Hepatocyte (in vitro differentiated cells): ENCODE data around the gene CAPRIN1. TPM values are rescaled to one million over a fixed set of nuclear protein-coding genes. Genes with fewer than 3 reads are reported as not detected.
A peak's percentile ranks its signal among the peaks of the same experiment; 100 is the strongest.

Experiments used
- DNase-seq: peaks from one replicate; pipeline ENCODE4 v3.0.0-alpha.2; 2016; ENCODE audit warnings: low spot score
- H2AFZ ChIP-seq: fragments of 200-600 bp; sonication (generic); 2 replicates; pipeline ENCODE4 v1.6.0; 2016; ENCODE audit warnings: antibody characterized with exemption, mild to moderate bottlenecking
- H3K27ac ChIP-seq: fragments of 200-600 bp; sonication (generic); 2 replicates; pipeline ENCODE4 v1.5.1; 2016; ENCODE audit warnings: mild to moderate bottlenecking
- H3K27me3 ChIP-seq: fragments of 200-600 bp; sonication (generic); 2 replicates; pipeline ENCODE4 v1.6.1; 2016
- H3K36me3 ChIP-seq: fragments of 200-600 bp; sonication (generic); replicated peaks from 2 replicates; pipeline ENCODE4 v1.5.1; 2016; ENCODE audit warnings: low read depth; ENCODE audit not compliant: insufficient read depth
- H3K4me1 ChIP-seq: fragments of 200-600 bp; sonication (generic); 2 replicates; pipeline ENCODE4 v1.5.1; 2016; ENCODE audit warnings: mild to moderate bottlenecking, moderate library complexity; ENCODE audit not compliant: insufficient read depth
- H3K4me2 ChIP-seq: fragments of 200-600 bp; sonication (generic); 2 replicates; pipeline ENCODE4 v1.6.0; 2016
- H3K4me3 ChIP-seq: fragments of 200-600 bp; sonication (generic); 2 replicates; pipeline ENCODE4 v1.5.1; 2016; ENCODE audit warnings: mild to moderate bottlenecking
- H3K79me2 ChIP-seq: fragments of 200-600 bp; sonication (generic); 2 replicates; pipeline ENCODE4 v1.6.0; 2017; ENCODE audit warnings: mild to moderate bottlenecking
- H3K9me2 ChIP-seq: fragments of 200-600 bp; sonication (generic); replicated peaks from 2 replicates; pipeline ENCODE4 v1.6.0; 2017; ENCODE audit warnings: mild to moderate bottlenecking; ENCODE audit not compliant: insufficient read depth
- H3K9me3 ChIP-seq: fragments of 200-600 bp; sonication (generic); 2 replicates; pipeline ENCODE4 v1.5.1; 2016; ENCODE audit warnings: low read depth, mild to moderate bottlenecking
- H4K20me1 ChIP-seq: fragments of 200-600 bp; sonication (generic); 2 replicates; pipeline ENCODE4 v1.6.0; 2016; ENCODE audit warnings: mild to moderate bottlenecking; ENCODE audit not compliant: insufficient read depth, poor library complexity, severe bottlenecking
- EZH2 ChIP-seq: fragments of 200-600 bp; sonication (generic); IDR thresholded peaks from 2 replicates; pipeline ENCODE4 v1.6.1; 2016; ENCODE audit warnings: antibody characterized with exemption, mild to moderate bottlenecking, borderline replicate concordance
- EZH2phosphoT487 ChIP-seq: fragments of 200-600 bp; sonication (generic); IDR thresholded peaks from one replicate; pipeline ENCODE4 v1.6.1; 2018; ENCODE audit warnings: antibody characterized with exemption, mild to moderate bottlenecking, low read depth, moderate library complexity; ENCODE audit not compliant: unreplicated experiment, severe bottlenecking
- WGBS: methylation state at CpG from one replicate; pipeline ENCODE4 v1.1.6; 2016; ENCODE audit warnings: low lambda C conversion rate; ENCODE audit errors: missing lambda C conversion rate; 5-methylcytosine and 5-hydroxymethylcytosine counted together
- polyA plus RNA-seq: library from polyadenylated mRNA; unstranded; fragments of >200 nt; fragmentation: Nextera tagmentation; extraction: Ambion mirVana; gene quantifications from 2 replicates; pipeline ENCODE4 v1.2.1, GENCODE V29; 2016
- total RNA-seq: library from RNA; depleted of rRNA; stranded (reverse); fragments of >200 nt; gene quantifications from 2 replicates; pipeline ENCODE4 v1.2.3, GENCODE V29; 2014
- TF ChIP-seq, protein P1 (sequence below): fragments of 200-600 bp; sonication (generic); IDR thresholded peaks from 2 replicates; pipeline ENCODE4 v1.5.1; 2016; ENCODE audit warnings: antibody characterized with exemption, mild to moderate bottlenecking; ENCODE audit not compliant: poor library complexity

CAPRIN1 gene
- total RNA-seq (189 and 217 TPM in 2 replicates), polyA plus RNA-seq (85.1 and 102 TPM in 2 replicates)

- no peaks in the 10 kb centered on the region for H3K9me2 ChIP-seq
- peaks cover 34% of the 10 kb centered on the region for H3K4me1 ChIP-seq
- peak within 1 kb of the TSS; percentile 97 for H3K27ac ChIP-seq
- peak within 1 kb of the TSS; percentile 90 for H2AFZ ChIP-seq
- no peaks in the 10 kb centered on the region for H3K9me3 ChIP-seq
- WGBS: 2% methylated on average over 49 of the region's 64 CpGs
- H3K4me3 ChIP-seq: peak within 1 kb of the TSS; percentile 96
- H3K27me3 ChIP-seq: no peaks in the 10 kb centered on the region
- no peaks in the 10 kb centered on the region for H3K36me3 ChIP-seq
- peaks cover 31% of the 10 kb centered on the region for H4K20me1 ChIP-seq
- H3K79me2 ChIP-seq: peaks cover 43% of the 10 kb centered on the region
- peak within 1 kb of the TSS; percentile 84 for H3K4me2 ChIP-seq
- DNase-seq: peak; percentile 95
- TF ChIP-seq, protein P1, sequence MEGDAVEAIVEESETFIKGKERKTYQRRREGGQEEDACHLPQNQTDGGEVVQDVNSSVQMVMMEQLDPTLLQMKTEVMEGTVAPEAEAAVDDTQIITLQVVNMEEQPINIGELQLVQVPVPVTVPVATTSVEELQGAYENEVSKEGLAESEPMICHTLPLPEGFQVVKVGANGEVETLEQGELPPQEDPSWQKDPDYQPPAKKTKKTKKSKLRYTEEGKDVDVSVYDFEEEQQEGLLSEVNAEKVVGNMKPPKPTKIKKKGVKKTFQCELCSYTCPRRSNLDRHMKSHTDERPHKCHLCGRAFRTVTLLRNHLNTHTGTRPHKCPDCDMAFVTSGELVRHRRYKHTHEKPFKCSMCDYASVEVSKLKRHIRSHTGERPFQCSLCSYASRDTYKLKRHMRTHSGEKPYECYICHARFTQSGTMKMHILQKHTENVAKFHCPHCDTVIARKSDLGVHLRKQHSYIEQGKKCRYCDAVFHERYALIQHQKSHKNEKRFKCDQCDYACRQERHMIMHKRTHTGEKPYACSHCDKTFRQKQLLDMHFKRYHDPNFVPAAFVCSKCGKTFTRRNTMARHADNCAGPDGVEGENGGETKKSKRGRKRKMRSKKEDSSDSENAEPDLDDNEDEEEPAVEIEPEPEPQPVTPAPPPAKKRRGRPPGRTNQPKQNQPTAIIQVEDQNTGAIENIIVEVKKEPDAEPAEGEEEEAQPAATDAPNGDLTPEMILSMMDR: no peak
- TF ChIP-seq EZH2phosphoT487 (no peak), EZH2 (no peak)
Measured at GRCh38 chr11:34051349-34052035, at the start of gene CAPRIN1. Gene CAPRIN1, plus strand, starts transcription at chr11:34051731. Its CDS starts 690 bp downstream, at chr11:34052421.

DNA sequence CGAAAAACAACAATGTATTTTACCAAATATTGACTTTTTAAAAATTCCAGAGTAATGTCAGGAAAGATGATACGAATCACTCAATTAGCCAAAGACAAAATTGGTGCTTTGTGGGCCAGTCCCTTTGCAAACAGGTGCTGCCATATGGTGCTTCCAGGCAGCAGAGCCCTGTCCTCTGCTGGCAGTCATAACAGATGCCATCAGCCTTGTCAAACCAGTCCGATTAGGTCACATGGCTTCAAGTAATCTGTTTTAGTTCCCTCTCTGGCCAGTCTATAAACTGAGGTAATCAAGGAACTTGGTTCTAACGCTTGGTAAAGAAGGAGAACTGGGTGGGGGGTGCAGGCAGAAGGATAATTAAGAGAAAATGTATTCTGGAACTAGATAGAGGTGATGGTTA, 49.1 kb upstream of the CAPRIN1 start:
- TF ChIP-seq EZH2 (no peak), EZH2phosphoT487 (no peak)
- TF ChIP-seq, protein P1: no peak
- no peak overlapping the region for H3K27ac ChIP-seq
- no peaks in the 10 kb centered on the region for H3K27me3 ChIP-seq
- WGBS: 63% methylated on average over 4 of the region's 4 CpGs
- no peak overlapping the region for H3K4me2 ChIP-seq
- no peak overlapping the region for H2AFZ ChIP-seq
- no peaks in the 10 kb centered on the region for H3K4me1 ChIP-seq
- no peak overlapping the region for H3K4me3 ChIP-seq
- H3K79me2 ChIP-seq: no peaks in the 10 kb centered on the region
- no peaks in the 10 kb centered on the region for H3K9me2 ChIP-seq
- H3K36me3 ChIP-seq: no peaks in the 10 kb centered on the region
- no peak for DNase-seq
- H3K9me3 ChIP-seq: no peaks in the 10 kb centered on the region
- no peaks in the 10 kb centered on the region for H4K20me1 ChIP-seq

- H3K27ac ChIP-seq: no peak overlapping the region
- no peaks in the 10 kb centered on the region for H3K4me1 ChIP-seq
- H3K79me2 ChIP-seq: no peaks in the 10 kb centered on the region
- no peaks in the 10 kb centered on the region for H3K36me3 ChIP-seq
- no peaks in the 10 kb centered on the region for H3K27me3 ChIP-seq
- H3K9me2 ChIP-seq: no peaks in the 10 kb centered on the region
- H2AFZ ChIP-seq: no peak overlapping the region
- H3K4me3 ChIP-seq: no peak overlapping the region
- DNase-seq: no peak
- H3K9me3 ChIP-seq: no peaks in the 10 kb centered on the region
- no peaks in the 10 kb centered on the region for H4K20me1 ChIP-seq
- no peak for TF ChIP-seq EZH2
- TF ChIP-seq, protein P1: no peak
- TF ChIP-seq EZH2phosphoT487: no peak
- WGBS: 78% methylated on average over 3 of the region's 3 CpGs
- H3K4me2 ChIP-seq: no peak overlapping the region
Measured at GRCh38 chr11:34004236-34004635, 47.3 kb upstream of the CAPRIN1 start.
